HepG2 (cell line): Measurements from ENCODE around the gene TMX4. TPM values are rescaled to one million over a fixed set of nuclear protein-coding genes. Genes with fewer than 3 reads are reported as not detected.

Experiments
- GABPB1 ChIP-seq: IDR thresholded peaks from 2 replicates; pipeline ENCODE4 v1.6.1; 2016; ENCODE audit warnings: mild to moderate bottlenecking, missing genetic modification reagents, moderate library complexity, missing compliant biosample characterization
- MLLT10 ChIP-seq: sonication (generic); formaldehyde crosslinking; IDR thresholded peaks from 2 replicates; pipeline ENCODE4 v1.4.0; 2020; ENCODE audit warnings: missing genetic modification reagents
- NFKB2 ChIP-seq: sonication (generic); formaldehyde crosslinking; IDR thresholded peaks from 2 replicates; pipeline ENCODE4 v1.4.0; 2020; ENCODE audit warnings: missing genetic modification reagents, borderline replicate concordance
- NR2F6 ChIP-seq, 2 experiments: IDR thresholded peaks; 2 replicates each; pipeline ENCODE4 v1.6.1; 2016; ENCODE audit warnings: antibody characterized with exemption in 1 of 2, mild to moderate bottlenecking in 1 of 2
- PHF20 ChIP-seq: sonication (generic); formaldehyde crosslinking; IDR thresholded peaks from 2 replicates; pipeline ENCODE4 v1.5.0; 2020; ENCODE audit warnings: mild to moderate bottlenecking, missing genetic modification reagents
- RBAK ChIP-seq: sonication (generic); formaldehyde crosslinking; IDR thresholded peaks from 2 replicates; pipeline ENCODE4 v1.5.1; 2020; ENCODE audit warnings: mild to moderate bottlenecking, missing genetic modification reagents
- SATB2 ChIP-seq: sonication (generic); formaldehyde crosslinking; IDR thresholded peaks from 2 replicates; pipeline ENCODE4 v1.5.0; 2020; ENCODE audit warnings: missing genetic modification reagents
- SRF ChIP-seq: IDR thresholded peaks from 2 replicates; pipeline ENCODE4 v1.6.1; 2011; ENCODE audit warnings: mild to moderate bottlenecking, low read depth, low read length, moderate library complexity
- SUZ12 ChIP-seq: fragments of 150-350 bp; IDR thresholded peaks from 2 replicates; pipeline ENCODE4 v1.6.1; 2014; ENCODE audit warnings: low read depth, low read length
- THYN1 ChIP-seq: sonication (generic); formaldehyde crosslinking; IDR thresholded peaks from 2 replicates; pipeline ENCODE4 v1.8.1; 2023; ENCODE audit warnings: low read depth, mild to moderate bottlenecking, moderate library complexity, missing genetic modification reagents, borderline replicate concordance
- ZBTB7A ChIP-seq: sonication (generic); formaldehyde crosslinking; IDR thresholded peaks from 2 replicates; pipeline ENCODE4 v1.8.0; 2022; ENCODE audit warnings: mild to moderate bottlenecking, missing genetic modification reagents
- ZNF143 ChIP-seq: sonication (generic); formaldehyde crosslinking; IDR thresholded peaks from 2 replicates; pipeline ENCODE4 v1.4.0; 2020; ENCODE audit warnings: missing genetic modification reagents
- ZNF567 ChIP-seq: sonication (generic); formaldehyde crosslinking; IDR thresholded peaks from 2 replicates; pipeline ENCODE4 v1.8.1; 2023; ENCODE audit warnings: mild to moderate bottlenecking, missing genetic modification reagents, borderline replicate concordance
- ZNF761 ChIP-seq: sonication (generic); formaldehyde crosslinking; conservative IDR thresholded peaks from 2 replicates; pipeline ENCODE4 v1.4.0; 2020; ENCODE audit warnings: mild to moderate bottlenecking, missing genetic modification reagents
- ZUFSP ChIP-seq: sonication (generic); formaldehyde crosslinking; IDR thresholded peaks from 2 replicates; pipeline ENCODE4 v1.9.0; 2021; ENCODE audit warnings: missing genetic modification reagents, mild to moderate bottlenecking, borderline replicate concordance
- polyA plus RNA-seq, 8 experiments: library from polyadenylated mRNA; depleted of rRNA in 3 of 8; stranded (reverse) in 7 of 8; unstranded in 1 of 8; fragments of >200 nt; fragmentation: Illumina TruSeq in 4 of 8; extraction: Trizol in 4 of 8; gene quantifications; 2 replicates each; pipeline versions ENCODE4 v1.2.1 to v1.2.3, GENCODE V29; 2011 to 2016; ENCODE audit warnings: low read depth in 4 of 8, missing spikeins in 1 of 8, mixed read lengths in 1 of 8; ENCODE audit not compliant: insufficient read depth in 1 of 8
- total RNA-seq, 5 experiments: library from RNA; depleted of rRNA; stranded (reverse); fragments of >200 nt; fragmentation: Illumina TruSeq; extraction: Trizol; gene quantifications; 2 replicates each; pipeline ENCODE4 v1.2.3, GENCODE V29; 2016; ENCODE audit warnings: low read depth in 1 of 5
- TF ChIP-seq, protein P1 (sequence below): IDR thresholded peaks from 2 replicates; pipeline ENCODE4 v1.6.1; 2016; ENCODE audit warnings: low read depth, missing genetic modification reagents, missing compliant biosample characterization
- TF ChIP-seq, protein P2 (sequence below): sonication (generic); formaldehyde crosslinking; IDR thresholded peaks from 2 replicates; pipeline ENCODE4 v1.9.0; 2022; ENCODE audit warnings: low read depth, missing genetic modification reagents
- TF ChIP-seq, protein P3 (sequence below): sonication (generic); formaldehyde crosslinking; IDR thresholded peaks from 2 replicates; pipeline ENCODE4 v1.5.0; 2020; ENCODE audit warnings: mild to moderate bottlenecking, missing genetic modification reagents, borderline replicate concordance

The TMX4 gene
- total and polyA plus RNA-seq, 2 of the 13 experiments (the other 11 are each of a cell fraction or from before 2014, with no cell fraction given), result 7.6 to 21.4 TPM

DNA sequence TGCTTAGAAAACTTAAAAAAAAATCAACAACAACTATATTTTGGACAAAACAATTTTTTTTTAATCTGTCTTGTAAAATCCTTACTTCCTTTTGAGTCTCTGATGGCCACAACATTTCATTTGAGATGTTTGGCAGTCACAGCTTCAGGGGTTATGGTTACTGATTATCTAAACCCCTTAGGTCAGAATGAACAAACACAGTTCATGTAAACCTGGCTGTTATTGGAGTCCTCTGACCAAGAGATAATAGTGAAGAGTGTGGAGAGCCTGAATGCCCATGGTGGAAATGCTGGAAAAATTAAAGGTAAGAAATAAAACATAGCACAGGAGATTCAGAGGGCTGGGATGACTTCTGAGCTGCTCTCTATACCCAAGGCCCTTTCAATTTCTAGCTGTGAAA lies 38.2 kb downstream of the TMX4 start (continued):
- TF ChIP-seq ZUFSP (no peak), NFKB2 (CRISPR knock-in tag) (no peak), PHF20 (CRISPR knock-in tag) (no peak), MLLT10 (CRISPR knock-in tag) (no peak), ZNF761 (CRISPR knock-in tag) (no peak), SUZ12 (no peak), THYN1 (CRISPR knock-in tag) (no peak), RBAK (CRISPR knock-in tag) (no peak), ZNF143 (CRISPR knock-in tag) (no peak), SRF (no peak), ZNF567 (CRISPR knock-in tag) (no peak), GABPB1 (CRISPR knock-in tag) (no peak), SATB2 (no peak), ZBTB7A (no peak), NR2F6 (IDR thresholded peaks at IDR 0.05) (peak; percentile 74), NR2F6 (CRISPR knock-in tag; IDR thresholded peaks at IDR 0.05) (peak; percentile 82)
- TF ChIP-seq, protein P1, sequence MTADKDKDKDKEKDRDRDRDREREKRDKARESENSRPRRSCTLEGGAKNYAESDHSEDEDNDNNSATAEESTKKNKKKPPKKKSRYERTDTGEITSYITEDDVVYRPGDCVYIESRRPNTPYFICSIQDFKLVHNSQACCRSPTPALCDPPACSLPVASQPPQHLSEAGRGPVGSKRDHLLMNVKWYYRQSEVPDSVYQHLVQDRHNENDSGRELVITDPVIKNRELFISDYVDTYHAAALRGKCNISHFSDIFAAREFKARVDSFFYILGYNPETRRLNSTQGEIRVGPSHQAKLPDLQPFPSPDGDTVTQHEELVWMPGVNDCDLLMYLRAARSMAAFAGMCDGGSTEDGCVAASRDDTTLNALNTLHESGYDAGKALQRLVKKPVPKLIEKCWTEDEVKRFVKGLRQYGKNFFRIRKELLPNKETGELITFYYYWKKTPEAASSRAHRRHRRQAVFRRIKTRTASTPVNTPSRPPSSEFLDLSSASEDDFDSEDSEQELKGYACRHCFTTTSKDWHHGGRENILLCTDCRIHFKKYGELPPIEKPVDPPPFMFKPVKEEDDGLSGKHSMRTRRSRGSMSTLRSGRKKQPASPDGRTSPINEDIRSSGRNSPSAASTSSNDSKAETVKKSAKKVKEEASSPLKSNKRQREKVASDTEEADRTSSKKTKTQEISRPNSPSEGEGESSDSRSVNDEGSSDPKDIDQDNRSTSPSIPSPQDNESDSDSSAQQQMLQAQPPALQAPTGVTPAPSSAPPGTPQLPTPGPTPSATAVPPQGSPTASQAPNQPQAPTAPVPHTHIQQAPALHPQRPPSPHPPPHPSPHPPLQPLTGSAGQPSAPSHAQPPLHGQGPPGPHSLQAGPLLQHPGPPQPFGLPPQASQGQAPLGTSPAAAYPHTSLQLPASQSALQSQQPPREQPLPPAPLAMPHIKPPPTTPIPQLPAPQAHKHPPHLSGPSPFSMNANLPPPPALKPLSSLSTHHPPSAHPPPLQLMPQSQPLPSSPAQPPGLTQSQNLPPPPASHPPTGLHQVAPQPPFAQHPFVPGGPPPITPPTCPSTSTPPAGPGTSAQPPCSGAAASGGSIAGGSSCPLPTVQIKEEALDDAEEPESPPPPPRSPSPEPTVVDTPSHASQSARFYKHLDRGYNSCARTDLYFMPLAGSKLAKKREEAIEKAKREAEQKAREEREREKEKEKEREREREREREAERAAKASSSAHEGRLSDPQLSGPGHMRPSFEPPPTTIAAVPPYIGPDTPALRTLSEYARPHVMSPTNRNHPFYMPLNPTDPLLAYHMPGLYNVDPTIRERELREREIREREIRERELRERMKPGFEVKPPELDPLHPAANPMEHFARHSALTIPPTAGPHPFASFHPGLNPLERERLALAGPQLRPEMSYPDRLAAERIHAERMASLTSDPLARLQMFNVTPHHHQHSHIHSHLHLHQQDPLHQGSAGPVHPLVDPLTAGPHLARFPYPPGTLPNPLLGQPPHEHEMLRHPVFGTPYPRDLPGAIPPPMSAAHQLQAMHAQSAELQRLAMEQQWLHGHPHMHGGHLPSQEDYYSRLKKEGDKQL (CRISPR knock-in tag), result no peak
- TF ChIP-seq, protein P2, sequence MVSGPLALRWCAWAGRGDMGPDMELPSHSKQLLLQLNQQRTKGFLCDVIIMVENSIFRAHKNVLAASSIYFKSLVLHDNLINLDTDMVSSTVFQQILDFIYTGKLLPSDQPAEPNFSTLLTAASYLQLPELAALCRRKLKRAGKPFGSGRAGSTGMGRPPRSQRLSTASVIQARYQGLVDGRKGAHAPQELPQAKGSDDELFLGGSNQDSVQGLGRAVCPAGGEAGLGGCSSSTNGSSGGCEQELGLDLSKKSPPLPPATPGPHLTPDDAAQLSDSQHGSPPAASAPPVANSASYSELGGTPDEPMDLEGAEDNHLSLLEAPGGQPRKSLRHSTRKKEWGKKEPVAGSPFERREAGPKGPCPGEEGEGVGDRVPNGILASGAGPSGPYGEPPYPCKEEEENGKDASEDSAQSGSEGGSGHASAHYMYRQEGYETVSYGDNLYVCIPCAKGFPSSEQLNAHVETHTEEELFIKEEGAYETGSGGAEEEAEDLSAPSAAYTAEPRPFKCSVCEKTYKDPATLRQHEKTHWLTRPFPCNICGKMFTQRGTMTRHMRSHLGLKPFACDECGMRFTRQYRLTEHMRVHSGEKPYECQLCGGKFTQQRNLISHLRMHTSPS (CRISPR knock-in tag), result no peak
- TF ChIP-seq, protein P3, sequence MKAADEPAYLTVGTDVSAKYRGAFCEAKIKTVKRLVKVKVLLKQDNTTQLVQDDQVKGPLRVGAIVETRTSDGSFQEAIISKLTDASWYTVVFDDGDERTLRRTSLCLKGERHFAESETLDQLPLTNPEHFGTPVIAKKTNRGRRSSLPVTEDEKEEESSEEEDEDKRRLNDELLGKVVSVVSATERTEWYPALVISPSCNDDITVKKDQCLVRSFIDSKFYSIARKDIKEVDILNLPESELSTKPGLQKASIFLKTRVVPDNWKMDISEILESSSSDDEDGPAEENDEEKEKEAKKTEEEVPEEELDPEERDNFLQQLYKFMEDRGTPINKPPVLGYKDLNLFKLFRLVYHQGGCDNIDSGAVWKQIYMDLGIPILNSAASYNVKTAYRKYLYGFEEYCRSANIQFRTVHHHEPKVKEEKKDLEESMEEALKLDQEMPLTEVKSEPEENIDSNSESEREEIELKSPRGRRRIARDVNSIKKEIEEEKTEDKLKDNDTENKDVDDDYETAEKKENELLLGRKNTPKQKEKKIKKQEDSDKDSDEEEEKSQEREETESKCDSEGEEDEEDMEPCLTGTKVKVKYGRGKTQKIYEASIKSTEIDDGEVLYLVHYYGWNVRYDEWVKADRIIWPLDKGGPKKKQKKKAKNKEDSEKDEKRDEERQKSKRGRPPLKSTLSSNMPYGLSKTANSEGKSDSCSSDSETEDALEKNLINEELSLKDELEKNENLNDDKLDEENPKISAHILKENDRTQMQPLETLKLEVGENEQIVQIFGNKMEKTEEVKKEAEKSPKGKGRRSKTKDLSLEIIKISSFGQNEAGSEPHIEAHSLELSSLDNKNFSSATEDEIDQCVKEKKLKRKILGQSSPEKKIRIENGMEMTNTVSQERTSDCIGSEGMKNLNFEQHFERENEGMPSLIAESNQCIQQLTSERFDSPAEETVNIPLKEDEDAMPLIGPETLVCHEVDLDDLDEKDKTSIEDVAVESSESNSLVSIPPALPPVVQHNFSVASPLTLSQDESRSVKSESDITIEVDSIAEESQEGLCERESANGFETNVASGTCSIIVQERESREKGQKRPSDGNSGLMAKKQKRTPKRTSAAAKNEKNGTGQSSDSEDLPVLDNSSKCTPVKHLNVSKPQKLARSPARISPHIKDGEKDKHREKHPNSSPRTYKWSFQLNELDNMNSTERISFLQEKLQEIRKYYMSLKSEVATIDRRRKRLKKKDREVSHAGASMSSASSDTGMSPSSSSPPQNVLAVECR, result no peak
